NCI-H526 (cell line): Measurements from ENCODE around the gene RBM4B.
"Not testable (repeated sequence)": the region's sequence is repeated elsewhere in the genome, so short reads cannot be mapped to it uniquely, and the experiment has no call there.

Source experiments
- DNase-seq, 2 experiments: peaks; one replicate each; lab custom pipeline; 2025; lab: John Stamatoyannopoulos, UW

RBM4B gene, protein sequence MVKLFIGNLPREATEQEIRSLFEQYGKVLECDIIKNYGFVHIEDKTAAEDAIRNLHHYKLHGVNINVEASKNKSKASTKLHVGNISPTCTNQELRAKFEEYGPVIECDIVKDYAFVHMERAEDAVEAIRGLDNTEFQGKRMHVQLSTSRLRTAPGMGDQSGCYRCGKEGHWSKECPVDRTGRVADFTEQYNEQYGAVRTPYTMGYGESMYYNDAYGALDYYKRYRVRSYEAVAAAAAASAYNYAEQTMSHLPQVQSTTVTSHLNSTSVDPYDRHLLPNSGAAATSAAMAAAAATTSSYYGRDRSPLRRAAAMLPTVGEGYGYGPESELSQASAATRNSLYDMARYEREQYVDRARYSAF

DNA sequence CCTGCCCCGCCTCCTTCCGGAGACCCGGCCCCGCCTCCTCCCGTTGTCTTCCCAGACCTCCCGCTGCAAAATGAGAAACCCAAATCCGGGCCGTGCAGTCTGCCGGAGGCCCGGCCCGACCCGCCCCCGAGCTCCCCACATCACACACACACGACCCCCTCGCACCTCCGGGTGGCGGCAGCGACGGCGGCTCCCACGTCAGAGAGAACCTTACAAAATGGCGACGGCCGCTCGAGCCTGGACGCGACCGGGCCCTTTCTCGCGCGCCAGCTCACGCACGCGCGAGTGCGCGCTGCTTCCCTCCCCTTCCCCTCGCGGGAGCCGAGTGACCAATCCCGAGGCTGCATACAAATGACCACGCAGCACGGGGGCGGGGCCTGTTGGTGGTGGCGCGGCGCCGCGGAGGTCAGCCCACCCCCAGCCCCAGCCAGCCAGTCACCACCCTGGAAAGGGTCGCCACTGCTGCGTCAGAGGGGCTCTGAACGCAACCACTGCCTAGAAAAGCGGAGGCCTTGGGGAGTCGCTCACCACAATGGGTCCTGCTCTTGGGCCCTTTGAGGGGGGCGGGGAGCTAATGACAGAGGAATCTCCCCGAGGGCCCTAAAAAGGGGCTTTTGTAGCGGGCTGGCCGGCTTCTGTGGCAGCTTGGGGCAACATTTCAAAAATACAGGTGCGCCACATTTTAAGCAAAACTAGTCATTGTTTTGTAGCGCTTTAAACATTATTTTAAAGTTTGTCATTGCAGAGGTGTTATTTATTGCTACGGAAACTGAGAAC is at the start of gene RBM4B:
TSS of gene RBM4B (minus strand) at position 289 of the 777 bp plus-strand sequence. CDS start 808 bp downstream, outside the sequence.
- DNase-seq: peak; percentile 94 to 99

DNA sequence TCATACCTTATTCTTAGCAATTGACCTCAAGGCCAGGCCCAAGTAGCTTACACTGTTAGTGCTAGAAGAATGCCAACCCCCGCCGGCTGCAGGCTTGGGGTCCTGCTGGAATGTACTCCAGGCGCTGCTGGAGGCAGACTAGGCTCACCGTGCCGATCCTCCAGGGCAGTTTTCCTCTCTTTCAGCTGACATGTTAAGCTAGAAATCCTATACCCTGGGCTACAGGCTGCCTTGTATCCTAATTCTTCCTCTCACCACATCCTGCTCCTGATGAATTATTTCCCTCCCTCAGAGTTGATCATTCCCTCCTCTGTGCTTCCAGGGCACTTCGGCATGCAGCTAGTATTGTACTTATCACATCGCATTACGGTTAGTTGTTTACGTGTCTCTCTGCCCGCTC is 48.0 kb upstream of the RBM4B start:
- no peak for DNase-seq

DNA sequence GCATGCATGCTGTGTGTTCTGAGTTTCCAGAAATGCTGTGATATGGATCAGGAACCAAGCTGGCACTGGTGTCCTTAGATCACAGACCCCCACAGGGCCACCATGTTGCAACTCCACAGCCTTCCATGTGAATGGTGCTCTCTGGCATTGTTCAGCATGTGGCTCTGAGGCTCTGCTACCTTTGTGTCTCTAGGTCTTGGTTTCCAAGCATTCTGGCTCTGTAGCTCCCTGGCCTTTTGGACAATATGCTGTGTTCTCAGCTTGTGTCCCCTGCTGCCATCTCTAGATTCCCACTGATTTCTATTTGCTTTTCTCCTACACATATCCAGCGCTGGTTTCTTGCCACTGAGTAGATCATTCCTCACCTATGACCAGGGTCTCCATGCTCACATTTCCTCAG is 47.4 kb upstream of the RBM4B start:
- DNase-seq: no peak

DNA sequence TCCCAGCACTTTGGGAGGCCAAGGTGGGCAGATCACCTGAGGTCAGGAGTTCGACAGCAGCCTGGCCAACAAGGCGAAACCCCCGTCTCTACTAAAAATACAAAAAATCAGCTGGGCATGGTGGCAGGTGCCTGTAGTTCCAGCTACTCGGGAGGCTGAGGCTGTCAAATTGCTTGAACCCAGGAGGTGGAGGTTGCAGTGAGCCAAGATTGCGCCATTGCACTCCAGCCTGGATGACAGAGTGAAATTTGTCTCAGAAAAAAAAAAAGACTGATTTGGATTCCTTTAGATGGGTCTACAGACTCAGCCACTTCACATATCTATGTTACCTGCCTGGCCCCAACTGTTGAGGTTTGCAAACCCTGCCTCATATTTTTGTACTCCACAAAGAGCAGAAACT is 46.5 kb upstream of the RBM4B start:
- DNase-seq: not testable (repeated sequence)

DNA sequence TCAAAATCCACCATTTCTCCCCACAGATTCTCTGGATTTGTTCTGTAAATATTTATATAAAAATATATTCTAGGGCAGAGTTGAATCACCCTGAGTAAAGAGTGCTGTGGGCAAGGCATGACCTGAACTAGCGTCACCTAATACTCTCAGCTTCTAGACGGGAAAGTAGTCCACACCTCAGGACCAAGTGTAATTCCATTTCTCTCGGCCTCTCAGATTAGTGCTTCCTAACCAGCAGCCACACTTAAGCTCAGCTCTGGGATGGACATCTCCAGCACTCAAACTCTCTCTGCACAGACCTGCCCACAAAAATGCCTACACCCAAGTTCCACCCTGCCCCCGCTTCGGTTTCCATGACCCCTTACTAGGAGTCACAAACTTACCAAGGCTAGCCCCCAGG is 46.0 kb upstream of the RBM4B start:
- DNase-seq: no peak

DNA sequence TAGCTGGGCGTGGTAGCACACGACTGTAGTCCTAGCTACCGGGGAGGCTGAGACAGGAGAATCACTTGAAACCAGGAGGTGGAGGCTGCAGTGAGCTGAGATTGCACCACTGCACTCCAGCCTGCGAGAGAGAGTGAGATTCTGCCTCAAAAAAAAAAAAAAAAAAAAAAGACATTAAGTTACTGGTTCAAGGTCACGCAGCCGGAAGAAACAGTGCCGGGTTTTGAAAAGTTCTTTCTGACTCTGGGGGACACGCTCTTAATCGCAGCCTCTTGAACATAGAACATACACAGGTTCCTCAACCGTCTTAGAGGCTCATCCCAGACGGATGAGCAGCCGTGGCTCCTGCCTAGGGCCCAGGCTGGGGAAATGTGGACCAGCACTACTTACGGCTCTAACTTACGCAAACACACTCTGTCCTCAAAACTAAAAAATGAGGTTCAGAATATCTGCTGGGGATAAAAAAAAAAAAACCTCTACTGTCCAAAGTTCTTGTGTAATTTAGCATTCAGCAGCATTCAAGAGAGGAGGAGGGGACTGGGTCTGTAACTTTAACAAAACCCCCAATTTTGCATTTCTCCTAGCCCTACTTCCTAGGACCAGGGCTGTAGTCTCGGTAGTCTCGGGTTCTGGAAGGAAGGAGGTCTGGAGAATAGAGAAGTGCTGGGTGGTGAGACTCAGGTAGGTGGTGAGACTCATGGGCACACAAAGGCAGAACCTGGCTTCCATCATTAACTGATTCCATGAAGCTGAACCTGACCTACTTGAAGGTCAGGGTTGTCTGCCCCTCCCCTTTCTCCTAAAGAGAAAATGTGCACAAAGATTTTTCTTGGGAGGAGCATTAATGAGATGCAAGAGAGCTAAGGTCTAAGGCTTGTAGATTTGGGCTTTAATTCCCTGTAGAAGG is 45.3 kb upstream of the RBM4B start:
- no peak for DNase-seq

DNA sequence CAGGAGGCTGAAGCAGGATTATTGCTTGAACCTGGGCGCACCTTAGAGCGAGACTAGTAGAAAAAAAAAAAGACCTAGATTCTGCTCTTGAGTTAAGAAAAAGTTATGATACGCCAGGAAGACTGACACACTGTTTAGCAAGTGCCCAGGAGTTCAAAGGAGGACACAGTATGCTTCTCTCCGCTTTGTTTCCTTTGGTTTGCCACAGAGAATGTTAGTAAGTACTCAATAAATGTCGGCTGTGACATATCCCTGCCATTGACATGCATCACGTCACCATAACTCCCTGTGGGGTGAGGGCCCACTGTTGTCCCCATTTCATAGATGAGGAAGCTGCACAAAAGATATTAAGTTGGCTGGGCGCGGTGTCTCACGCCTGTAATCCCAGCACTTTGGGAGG is 44.3 kb upstream of the RBM4B start:
- DNase-seq: no peak

DNA sequence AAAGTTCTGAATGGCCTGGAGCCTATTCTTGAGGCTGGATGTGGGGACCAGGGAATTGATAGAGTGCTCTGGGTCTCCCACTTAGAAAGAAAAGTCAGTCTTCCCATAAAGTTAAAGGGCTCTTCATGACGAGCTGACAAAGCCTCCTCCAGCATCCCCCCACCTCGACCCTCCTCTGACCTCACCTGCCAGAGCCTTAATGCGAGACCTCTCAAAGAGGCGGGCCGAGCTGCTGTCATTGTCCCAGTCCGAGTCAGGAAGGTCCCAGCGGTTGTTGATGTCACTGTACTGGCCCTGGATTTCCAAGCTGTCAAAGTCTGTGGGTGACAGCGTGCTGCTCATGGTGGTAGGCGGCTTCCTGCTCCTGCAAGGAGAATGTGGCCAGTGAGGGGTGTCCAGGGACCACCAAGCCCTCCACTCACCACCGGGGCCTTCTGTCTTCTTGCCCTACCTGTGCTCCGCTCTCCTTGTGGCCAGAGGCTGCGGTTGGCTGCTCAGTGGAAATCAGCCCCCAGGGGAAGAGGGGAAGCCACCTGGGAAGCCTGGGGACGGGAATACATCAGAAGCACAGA is 43.3 kb upstream of the RBM4B start:
- no peak for DNase-seq

DNA sequence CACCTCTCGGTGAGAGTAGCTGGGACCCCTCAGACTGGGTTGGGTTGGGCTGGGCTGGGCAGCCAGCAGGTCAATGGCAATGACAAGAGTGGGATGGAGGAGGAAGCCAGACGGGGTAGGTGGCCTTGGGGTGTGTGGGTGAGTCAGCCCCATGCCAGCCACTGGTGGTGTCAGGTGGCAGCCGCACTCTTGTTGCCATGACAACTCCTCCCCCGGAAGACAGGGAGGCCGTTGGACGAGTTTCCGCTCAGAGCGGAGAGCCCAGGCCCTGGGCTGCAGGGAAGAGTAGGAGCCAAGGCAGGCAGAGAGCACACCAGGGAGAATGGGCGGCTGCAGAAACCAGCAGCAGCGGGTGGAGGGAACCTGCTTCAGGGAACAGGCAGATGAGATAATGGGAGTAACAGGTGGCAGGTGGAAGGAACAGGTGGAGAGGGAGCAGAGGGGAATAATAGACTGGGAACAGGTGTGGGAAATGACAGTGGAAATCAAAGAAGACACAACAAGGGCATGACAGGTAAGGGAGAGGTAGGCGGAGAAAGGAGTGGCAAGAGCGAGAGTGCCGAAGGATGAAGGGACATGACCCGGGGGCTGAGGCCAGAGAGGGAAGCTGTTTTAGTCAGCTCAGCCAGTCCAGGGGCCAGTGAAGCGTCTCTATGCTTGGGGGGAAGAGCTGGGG is 42.7 kb upstream of the RBM4B start:
- peak; percentile 94 to 95 for DNase-seq

DNA sequence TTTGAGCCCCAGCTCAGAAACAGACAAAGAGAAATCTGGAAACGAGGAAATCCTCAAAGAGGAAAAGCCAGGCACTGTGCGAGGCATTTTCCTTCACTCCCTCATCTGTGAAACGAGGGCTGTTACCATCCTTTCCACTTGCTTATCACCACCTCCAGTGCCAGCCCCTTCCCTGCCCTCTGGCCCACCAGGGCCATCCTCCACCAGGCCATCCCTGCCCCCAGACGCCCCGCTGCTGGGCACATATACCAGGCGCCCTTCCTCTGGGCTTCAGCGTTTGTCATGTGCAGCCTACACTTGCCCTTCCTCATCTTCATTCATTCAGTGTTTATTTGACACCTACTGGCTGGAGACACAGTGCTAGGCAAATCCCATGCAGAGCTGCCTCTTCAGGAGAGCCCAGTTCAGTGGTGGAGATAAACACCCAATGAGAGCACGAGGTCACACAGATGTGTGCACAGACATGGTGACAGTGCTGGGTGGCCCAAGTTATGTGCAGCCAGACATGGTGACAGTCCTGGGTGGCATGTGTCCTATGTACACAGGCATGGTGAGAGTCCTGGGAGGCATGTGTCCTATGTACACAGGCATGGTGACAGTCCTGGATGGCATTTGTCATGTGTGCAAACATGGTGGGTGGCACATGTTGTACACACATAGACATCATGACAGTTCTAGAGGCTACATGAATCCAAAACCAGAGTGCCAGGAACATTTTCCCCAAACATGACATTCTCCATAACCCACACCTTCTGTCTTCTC is 41.6 kb upstream of the RBM4B start:
- no peak for DNase-seq

DNA sequence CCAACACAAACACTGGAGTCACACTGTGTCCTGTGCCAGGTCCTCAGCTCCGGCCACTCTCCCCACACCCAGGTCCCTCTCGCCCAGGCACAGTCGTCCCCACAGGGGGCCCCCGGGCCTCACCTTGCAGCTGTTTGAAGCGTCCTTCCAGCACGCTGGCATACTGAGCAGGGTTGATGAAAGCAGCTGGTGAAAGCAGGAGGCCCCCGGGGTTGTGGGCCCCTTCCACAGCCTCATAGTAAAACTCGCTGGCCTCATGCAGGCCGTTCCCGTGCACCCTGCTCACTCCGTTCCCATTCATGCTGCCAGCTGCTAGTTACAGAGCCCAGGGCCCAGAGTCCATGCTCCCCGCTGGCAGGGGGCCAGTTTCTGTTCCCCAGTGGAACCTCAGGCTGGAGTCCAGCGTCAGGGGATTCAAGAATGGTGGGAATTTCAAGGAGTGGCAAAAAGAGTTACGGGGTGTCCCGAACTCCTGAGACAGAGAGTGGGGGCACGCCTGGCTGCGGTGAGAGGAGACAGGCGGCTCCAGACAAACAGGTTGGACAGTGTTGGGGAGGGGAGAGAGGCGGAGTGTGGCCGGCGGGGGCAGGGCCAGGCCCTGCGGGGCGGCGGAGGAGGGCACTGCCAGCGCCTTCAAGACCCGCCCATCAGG is 40.8 kb upstream of the RBM4B start:
- DNase-seq: peak in 1 of 2 experiments; percentile 46

DNA sequence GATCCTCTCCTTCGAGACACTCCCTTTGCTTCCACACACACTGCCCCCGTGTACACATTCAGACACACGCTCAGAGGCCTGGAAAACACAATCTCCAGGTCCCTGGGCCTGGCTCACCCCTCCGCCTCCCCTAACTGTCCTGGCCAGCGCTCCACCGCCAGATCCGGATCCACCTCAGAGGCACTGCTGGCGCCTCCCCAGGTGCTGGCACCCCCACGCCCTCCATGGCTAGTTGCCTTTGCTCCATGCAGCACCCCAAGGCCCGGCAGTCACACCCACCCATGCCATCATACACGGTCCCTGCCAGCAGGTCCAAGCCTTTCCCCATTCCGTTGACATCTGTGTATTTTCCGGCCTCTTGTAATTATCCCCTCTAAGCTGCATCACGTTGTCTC is 40.2 kb upstream of the RBM4B start:
- DNase-seq: no peak

DNA sequence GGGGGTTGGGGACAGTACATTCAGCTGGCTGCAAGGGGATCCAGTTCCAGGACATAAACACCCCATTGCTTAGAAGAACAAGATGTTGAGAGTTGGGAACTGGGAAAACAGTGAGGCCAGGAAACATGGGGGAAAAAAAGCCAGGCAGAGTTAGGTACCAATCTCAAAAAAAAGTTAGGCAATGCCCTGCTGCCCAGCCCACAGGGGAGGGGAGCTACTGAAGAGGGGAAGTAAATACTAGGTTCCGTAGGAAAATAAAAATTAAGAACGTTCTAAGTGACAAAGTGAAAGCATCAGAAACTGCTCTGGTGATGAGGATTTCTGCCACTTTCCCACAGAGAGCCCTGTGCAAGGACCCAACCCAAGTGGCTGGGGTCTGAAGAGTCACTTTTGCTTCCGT is 39.3 kb upstream of the RBM4B start:
- no peak for DNase-seq

DNA sequence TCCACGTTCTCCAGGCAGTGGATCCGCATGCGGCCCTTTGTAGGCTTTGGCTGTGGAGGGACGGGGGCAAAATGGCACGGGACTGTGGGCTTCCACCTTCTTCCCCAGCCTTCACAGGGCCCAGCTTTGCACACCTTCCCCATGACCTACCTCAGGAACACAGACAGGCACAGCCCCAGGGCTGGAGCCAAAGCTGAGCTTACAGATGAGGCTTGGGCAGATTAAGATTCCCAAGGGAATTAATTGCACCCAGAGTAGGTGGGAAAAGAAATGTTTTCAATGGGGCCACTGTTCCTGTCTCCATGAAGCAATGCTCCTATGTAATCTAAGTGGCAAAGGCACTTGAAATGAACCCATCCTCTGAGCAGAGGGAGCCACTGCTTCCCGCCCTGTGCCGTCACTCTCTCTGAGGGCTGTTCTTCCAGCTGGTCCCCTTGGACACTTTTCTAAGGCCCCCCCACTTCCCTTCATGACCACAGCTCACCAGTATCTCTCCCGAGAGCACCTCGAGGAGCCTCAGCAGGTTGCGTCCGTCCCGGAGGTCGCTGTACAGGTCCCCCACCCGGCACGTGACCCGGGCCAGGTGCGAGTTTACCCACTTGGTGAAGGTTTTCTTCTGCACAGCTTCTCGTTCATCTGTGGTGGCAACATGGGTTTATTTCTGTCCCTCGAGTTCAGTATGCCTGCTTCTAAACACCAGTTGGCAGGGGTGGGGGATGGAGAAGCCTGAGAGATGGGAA is 37.8 kb upstream of the RBM4B start:
- DNase-seq: peak; percentile 24 to 45

DNA sequence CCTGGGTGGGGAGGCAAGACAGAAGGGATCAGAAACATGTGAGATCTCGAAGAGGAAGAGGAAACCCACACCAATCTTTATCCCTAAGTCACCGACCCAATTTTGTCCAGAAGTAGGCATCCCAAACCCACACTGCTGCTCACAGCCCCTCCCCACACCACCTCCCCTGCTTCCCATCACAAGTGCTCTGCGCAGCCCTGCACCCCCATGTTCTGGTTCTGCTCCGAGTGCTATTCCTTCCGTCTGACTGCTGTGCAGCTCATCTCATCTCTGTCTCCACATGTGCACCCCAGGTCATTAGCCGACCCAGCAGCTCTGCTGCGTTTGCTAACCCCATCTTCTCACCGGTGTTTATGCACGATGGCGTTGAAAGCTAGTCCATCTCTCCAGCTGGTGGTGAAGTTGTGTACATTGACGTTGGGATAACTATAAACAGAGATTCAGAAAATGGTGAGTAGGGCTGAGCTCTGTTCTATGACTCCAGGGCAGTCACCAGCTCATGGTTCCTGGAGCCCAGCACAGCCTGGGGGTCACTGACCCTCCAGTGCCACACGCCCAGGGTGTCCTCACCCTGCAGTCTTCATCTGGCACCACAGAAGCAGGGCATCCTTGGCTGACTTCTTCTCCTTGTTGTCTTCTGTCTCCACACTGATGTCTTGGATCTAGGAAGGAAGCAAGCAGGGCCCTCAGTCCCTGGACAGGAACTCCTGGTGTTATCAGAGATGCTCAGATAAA is 36.2 kb upstream of the RBM4B start:
- no peak for DNase-seq

DNA sequence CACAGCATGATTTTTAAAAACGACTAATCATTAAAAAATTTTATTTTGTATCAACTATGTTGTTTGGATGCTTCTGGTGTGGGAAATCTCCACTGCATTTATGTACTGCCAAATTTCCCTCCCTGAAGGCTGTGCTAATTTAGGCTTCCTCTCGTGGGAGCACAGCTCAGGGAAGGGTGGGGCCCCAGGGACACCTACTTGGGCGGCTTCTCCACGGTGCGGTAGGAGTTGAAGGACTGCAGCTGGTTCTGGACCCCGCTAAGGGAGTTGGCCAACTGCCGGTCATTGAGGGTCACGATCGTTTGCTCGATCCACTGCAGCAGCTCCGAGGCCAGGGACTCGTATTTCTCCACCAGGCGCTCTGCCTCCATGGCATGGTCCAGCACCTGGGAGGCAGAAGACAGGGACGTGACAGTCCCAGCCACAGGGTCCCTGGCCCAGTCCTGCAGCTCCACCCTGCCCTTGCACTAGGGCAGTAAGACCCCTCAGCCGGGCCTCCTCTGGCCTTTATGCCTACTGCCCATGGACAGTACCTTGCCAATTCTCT is 32.8 kb upstream of the RBM4B start:
- no peak for DNase-seq

DNA sequence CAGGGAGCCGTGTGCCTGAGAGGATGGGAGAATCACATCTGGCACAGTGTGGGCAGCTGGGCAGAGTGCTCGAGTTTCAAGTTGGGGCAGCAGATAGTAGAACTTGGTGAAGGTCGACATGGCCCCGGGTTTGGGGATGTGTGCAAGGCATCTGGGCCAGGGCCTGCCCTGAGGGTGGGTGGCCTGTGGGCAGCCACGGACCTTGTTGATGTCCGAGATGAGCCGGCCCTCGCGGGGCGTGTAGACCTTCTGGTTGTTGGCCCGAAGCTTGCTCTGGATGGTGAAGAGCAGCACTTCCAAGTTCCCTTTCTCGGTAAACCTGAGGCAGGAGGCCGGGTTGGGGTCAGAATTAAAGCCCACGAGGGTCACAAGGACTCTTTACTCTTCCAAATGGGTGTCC is 31.0 kb upstream of the RBM4B start:
- DNase-seq: no peak

DNA sequence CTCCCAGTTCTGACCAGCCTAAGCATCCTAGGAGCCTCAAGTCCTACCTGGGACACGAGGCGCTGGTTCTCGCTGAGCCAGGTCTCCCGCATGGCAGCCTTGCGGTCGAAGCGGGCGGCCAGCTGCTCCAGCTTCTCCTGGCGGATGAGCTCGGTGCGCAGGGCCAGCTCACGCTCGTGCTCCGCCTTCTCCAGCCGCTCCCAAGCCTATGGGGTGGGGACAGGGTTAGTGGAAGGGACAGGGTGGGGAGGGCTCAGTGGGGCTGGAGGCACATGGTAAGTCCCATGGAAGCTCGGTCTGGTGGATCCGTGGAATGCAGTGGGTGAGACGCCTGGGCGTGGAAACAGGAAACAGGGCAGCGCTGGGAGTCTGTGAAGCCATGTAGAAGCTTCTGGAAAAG is 30.4 kb upstream of the RBM4B start:
- no peak for DNase-seq
